ENCODE measurements around the gene GPT2.
"Not testable (repeated sequence)": the region's sequence is repeated elsewhere in the genome, so short reads cannot be mapped to it uniquely, and the experiment has no call there.

GPT2 gene

GRCh38 chr16:46862555-46863447 lies 21.4 kb upstream of the GPT2 start:
- Histone ChIP-seq H3K27ac (no peak overlapping the region), H4K20me1 (ENCODE audit: insufficient read depth) (no peaks in the 10 kb centered on the region), H3K4me2 (no peak overlapping the region), H3K4me1 (ENCODE audit: low read depth, poor library complexity, severe bottlenecking) (no peaks in the 10 kb centered on the region), H3K36me3 (ENCODE audit: insufficient read depth) (no peaks in the 10 kb centered on the region), H3K9ac (no peak overlapping the region), H2AFZ (ENCODE audit: low read depth) (no peak overlapping the region), H3K4me3 (IDR thresholded peaks at IDR 0.05; ENCODE audit: insufficient read depth, low read depth, low read length) (no peak overlapping the region), H3K79me2 (ENCODE audit: insufficient read depth, low read depth) (no peaks in the 10 kb centered on the region), H3K27me3 (ENCODE audit: insufficient read depth, low read depth) (no peaks in the 10 kb centered on the region)
- no peak for TF ChIP-seq CTCF (conservative IDR thresholded peaks at IDR 0.05; ENCODE audit: low read depth, low read length)

DNA sequence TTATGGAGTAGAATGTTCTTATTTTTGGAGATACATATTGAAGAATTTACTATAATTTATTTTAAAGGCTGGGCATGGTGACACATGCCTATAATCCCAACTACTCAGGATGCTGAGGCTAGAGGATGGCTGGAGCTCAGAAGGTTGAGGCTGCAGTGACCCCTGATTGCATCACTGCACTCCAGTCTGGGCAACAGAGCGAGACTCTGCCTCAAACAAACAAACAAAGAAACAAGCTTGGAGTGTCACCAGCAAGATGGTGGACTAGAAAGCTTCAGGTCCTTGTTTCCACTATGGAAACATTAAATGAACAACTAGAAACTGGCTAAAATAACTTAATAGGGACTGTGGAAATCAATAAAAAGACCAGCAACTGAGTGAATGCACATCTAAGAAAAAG lies 17.9 kb upstream of the GPT2 start:
- Histone ChIP-seq H3K4me1 (ENCODE audit: low read depth, poor library complexity, severe bottlenecking) (no peaks in the 10 kb centered on the region), H3K27me3 (ENCODE audit: insufficient read depth, low read depth) (no peaks in the 10 kb centered on the region), H4K20me1 (ENCODE audit: insufficient read depth) (no peaks in the 10 kb centered on the region), H3K27ac (no peak overlapping the region), H3K79me2 (ENCODE audit: insufficient read depth, low read depth) (no peaks in the 10 kb centered on the region), H3K4me2 (no peak overlapping the region), H3K4me3 (IDR thresholded peaks at IDR 0.05; ENCODE audit: insufficient read depth, low read depth, low read length) (no peak overlapping the region), H2AFZ (ENCODE audit: low read depth) (no peak overlapping the region), H3K36me3 (ENCODE audit: insufficient read depth) (no peaks in the 10 kb centered on the region), H3K9ac (no peak overlapping the region)
- TF ChIP-seq CTCF (conservative IDR thresholded peaks at IDR 0.05; ENCODE audit: low read depth, low read length) = no peak

DNA sequence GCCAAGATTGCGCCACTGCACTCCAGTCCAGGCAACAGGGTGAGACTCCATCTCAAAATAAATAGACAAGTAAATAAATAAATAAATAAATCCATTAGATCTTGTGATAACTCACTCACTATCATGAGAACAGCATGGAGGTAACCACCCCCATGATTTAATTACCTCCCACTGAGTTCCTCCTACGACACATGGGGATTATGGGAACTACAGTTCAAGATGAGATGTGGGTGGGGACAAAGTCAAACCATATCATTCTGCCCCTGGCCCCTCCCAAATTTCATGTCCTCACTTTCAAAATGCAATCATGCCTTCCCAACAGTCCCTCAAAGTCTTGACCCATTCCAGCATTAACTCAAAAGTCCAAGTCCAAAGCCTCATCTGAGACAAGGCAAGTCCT lies 16.7 kb upstream of the GPT2 start:
- H3K79me2 ChIP-seq (ENCODE audit: insufficient read depth, low read depth); H3K36me3 ChIP-seq (ENCODE audit: insufficient read depth); H3K9ac ChIP-seq; H3K27me3 ChIP-seq (ENCODE audit: insufficient read depth, low read depth); H4K20me1 ChIP-seq (ENCODE audit: insufficient read depth); H2AFZ ChIP-seq (ENCODE audit: low read depth); H3K27ac ChIP-seq; H3K4me2 ChIP-seq; H3K4me3 ChIP-seq (IDR thresholded peaks at IDR 0.05; ENCODE audit: insufficient read depth, low read depth, low read length); H3K4me1 ChIP-seq (ENCODE audit: low read depth, poor library complexity, severe bottlenecking): not testable (repeated sequence)

- not testable (repeated sequence) for H2AFZ ChIP-seq (ENCODE audit: low read depth); H3K27ac ChIP-seq; H3K4me3 ChIP-seq (IDR thresholded peaks at IDR 0.05; ENCODE audit: insufficient read depth, low read depth, low read length); H3K27me3 ChIP-seq (ENCODE audit: insufficient read depth, low read depth); H3K36me3 ChIP-seq (ENCODE audit: insufficient read depth); H3K4me2 ChIP-seq; H3K79me2 ChIP-seq (ENCODE audit: insufficient read depth, low read depth); H3K4me1 ChIP-seq (ENCODE audit: low read depth, poor library complexity, severe bottlenecking); H3K9ac ChIP-seq; H4K20me1 ChIP-seq (ENCODE audit: insufficient read depth)
Observed at GRCh38 chr16:46868891-46869290, 15.3 kb upstream of the GPT2 start.

- Histone ChIP-seq H3K4me2 (no peak overlapping the region), H3K27ac (no peak overlapping the region), H4K20me1 (ENCODE audit: insufficient read depth) (no peaks in the 10 kb centered on the region), H3K9ac (no peak overlapping the region), H3K4me1 (ENCODE audit: low read depth, poor library complexity, severe bottlenecking) (no peaks in the 10 kb centered on the region), H3K4me3 (IDR thresholded peaks at IDR 0.05; ENCODE audit: insufficient read depth, low read depth, low read length) (no peak overlapping the region), H3K27me3 (ENCODE audit: insufficient read depth, low read depth) (no peaks in the 10 kb centered on the region), H2AFZ (ENCODE audit: low read depth) (no peak overlapping the region), H3K36me3 (ENCODE audit: insufficient read depth) (no peaks in the 10 kb centered on the region), H3K79me2 (ENCODE audit: insufficient read depth, low read depth) (no peaks in the 10 kb centered on the region)
- TF ChIP-seq CTCF (conservative IDR thresholded peaks at IDR 0.05; ENCODE audit: low read depth, low read length) = no peak
Observed at GRCh38 chr16:46871597-46871996, 12.6 kb upstream of the GPT2 start.
